Fibroblast of lung (primary cell): ENCODE measurements around the gene RIPOR3.

ENCODE experiments used
- EZH2 ChIP-seq: IDR thresholded peaks from 2 replicates; pipeline ENCODE4 v1.5.1; 2012; ENCODE audit warnings: low read length, control low read depth, mild to moderate bottlenecking; ENCODE audit errors: missing control alignments
- TF ChIP-seq, protein P1 (sequence below), 2 donors: IDR thresholded peaks in 1 of 2; conservative IDR thresholded peaks in 1 of 2; 1 replicate in 1 of 2; 2 replicates in 1 of 2; pipeline ENCODE4 v1.5.1; 2011 to 2012; ENCODE audit warnings: low read length in 2 of 2, control low read depth in 1 of 2, inconsistent platforms in 1 of 2, low read depth in 1 of 2, mild to moderate bottlenecking in 1 of 2

DNA sequence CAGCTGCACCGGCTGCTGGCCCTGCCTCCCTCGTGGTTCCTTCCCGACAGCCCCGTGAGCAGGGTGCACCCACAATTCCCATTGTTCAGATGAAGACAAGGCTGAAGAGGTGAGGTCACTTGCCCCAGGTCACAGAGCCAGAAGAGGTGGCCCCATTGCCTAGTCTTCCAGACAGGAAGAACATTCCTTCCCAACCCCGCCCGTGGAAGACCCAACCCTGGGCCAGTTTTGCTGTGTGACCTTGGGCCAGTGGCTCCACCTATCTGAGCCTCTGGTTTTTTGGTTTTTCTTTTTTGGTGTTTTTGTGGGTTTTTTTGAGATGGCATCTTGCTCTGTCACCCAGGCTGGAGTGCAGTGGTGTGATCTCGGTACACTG lies 61.7 kb downstream of the RIPOR3 start:
- TF ChIP-seq EZH2, result no peak
- TF ChIP-seq, protein P1, sequence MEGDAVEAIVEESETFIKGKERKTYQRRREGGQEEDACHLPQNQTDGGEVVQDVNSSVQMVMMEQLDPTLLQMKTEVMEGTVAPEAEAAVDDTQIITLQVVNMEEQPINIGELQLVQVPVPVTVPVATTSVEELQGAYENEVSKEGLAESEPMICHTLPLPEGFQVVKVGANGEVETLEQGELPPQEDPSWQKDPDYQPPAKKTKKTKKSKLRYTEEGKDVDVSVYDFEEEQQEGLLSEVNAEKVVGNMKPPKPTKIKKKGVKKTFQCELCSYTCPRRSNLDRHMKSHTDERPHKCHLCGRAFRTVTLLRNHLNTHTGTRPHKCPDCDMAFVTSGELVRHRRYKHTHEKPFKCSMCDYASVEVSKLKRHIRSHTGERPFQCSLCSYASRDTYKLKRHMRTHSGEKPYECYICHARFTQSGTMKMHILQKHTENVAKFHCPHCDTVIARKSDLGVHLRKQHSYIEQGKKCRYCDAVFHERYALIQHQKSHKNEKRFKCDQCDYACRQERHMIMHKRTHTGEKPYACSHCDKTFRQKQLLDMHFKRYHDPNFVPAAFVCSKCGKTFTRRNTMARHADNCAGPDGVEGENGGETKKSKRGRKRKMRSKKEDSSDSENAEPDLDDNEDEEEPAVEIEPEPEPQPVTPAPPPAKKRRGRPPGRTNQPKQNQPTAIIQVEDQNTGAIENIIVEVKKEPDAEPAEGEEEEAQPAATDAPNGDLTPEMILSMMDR (conservative IDR thresholded peaks at IDR 0.05 in 1 of 2, IDR thresholded peaks at IDR 0.05 in 1 of 2; ENCODE audit: low read depth in 1 of 2, low read length in 2 of 2), result no peak
